Measurements from ENCODE around the gene GIMAP6.
"Not testable (repeated sequence)": the region's sequence is repeated elsewhere in the genome, so short reads cannot be mapped to it uniquely, and the experiment has no call there.

GIMAP6 gene

DNA sequence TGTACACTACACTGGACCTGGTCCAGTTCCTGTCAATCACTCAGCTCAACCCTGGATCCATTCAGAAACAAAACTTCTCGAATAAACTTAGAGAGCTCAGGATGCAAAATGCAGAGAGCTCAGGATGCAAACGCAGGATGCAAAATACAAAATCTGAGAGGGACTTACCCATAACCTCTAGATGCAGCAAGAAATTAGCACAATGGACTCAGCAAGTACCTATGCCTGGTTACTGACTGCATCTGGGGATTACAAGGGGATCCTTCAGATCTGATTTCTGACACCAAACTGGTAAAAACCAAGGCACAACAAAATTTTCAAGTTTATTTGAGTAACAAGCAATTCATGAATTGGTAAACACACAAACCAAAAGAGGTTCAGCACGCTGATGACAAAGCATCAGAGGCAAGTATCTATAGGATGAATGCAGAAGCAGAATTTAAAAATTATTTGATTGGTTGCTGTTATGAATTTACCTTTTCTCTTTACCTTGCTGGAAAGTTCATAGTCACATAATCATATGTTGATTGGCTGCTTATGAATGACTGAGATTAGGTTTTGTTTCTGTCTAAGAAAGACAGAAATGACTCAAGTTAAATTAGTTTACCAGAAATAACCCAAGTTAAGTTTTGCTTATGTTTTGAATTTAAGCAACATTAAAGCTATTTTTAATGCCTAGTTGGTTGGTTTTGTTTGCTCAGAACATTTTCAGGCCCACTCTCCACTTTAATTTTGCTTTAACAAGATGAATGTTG is 11.4 kb downstream of the GIMAP6 start:
- peak overlapping the region; percentile 95 for H3K27ac Mint-ChIP-seq
- peaks cover 7% of the 10 kb centered on the region for H3K9me3 Mint-ChIP-seq
- H3K27me3 Mint-ChIP-seq, result no peaks in the 10 kb centered on the region
- H3K36me3 Mint-ChIP-seq, result peaks cover 16% of the 10 kb centered on the region
- H3K4me1 Mint-ChIP-seq, result peaks cover 64% of the 10 kb centered on the region
- H3K4me3 Mint-ChIP-seq, result peak overlapping the region; percentile 69

GRCh38 chr7:150620061-150620460 is 12.1 kb downstream of the GIMAP6 start:
- Mint-ChIP-seq H3K4me3 (peak overlapping the region; percentile 24), H3K27ac (peak overlapping the region; percentile 95), H3K9me3 (peaks cover 1% of the 10 kb centered on the region), H3K27me3 (no peaks in the 10 kb centered on the region), H3K36me3 (peaks cover 9% of the 10 kb centered on the region), H3K4me1 (peaks cover 64% of the 10 kb centered on the region)

- H3K4me1 Mint-ChIP-seq, result peaks cover 72% of the 10 kb centered on the region
These were observed 16.9 kb downstream of the GIMAP6 start for GRCh38 chr7:150615221-150615755.

GRCh38 chr7:150614426-150614825 is 17.8 kb downstream of the GIMAP6 start:
- H3K4me3 Mint-ChIP-seq, result peak overlapping the region; percentile 60
- peaks cover 15% of the 10 kb centered on the region for H3K36me3 Mint-ChIP-seq
- H3K27me3 Mint-ChIP-seq, H3K9me3 Mint-ChIP-seq: not testable (repeated sequence)
- H3K4me1 Mint-ChIP-seq, result peaks cover 72% of the 10 kb centered on the region
- H3K27ac Mint-ChIP-seq, result peak overlapping the region; percentile 89

More at GRCh38 chr7:150615221-150615755, 16.9 kb downstream of the GIMAP6 start:
- Mint-ChIP-seq H3K36me3 (peaks cover 14% of the 10 kb centered on the region), H3K27ac (peak overlapping the region; percentile 89), H3K4me3 (peak overlapping the region; percentile 60)
- H3K9me3 Mint-ChIP-seq, H3K27me3 Mint-ChIP-seq: not testable (repeated sequence)

DNA sequence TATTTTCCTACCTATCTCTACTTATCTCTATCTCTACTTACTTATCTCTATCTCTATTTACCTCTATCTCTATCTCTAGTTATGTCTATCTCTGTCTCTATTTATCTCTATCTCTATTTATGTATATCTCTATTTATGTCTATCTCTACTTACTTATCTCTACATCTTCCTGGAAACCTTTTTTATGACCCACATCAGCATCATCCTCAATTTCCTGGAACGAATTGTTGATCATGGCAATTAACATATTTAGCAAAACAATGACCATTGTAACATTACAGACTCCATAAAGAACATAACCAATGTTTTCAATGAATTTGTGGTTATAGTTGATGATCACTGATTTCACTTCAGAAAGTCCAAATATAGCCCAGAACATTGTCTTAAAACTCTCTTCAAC is 18.3 kb downstream of the GIMAP6 start:
- Mint-ChIP-seq H3K27ac (peak overlapping the region; percentile 89), H3K27me3 (no peaks in the 10 kb centered on the region), H3K9me3 (peaks cover 5% of the 10 kb centered on the region), H3K4me1 (peaks cover 77% of the 10 kb centered on the region), H3K36me3 (peaks cover 15% of the 10 kb centered on the region), H3K4me3 (no peak overlapping the region)

GRCh38 chr7:150612925-150613324 is 19.3 kb downstream of the GIMAP6 start:
- peaks cover 5% of the 10 kb centered on the region for H3K9me3 Mint-ChIP-seq
- peak overlapping the region; percentile 85 for H3K27ac Mint-ChIP-seq
- H3K4me3 Mint-ChIP-seq, result peak overlapping the region; percentile 8
- H3K36me3 Mint-ChIP-seq, result peaks cover 14% of the 10 kb centered on the region
- no peaks in the 10 kb centered on the region for H3K27me3 Mint-ChIP-seq
- peaks cover 80% of the 10 kb centered on the region for H3K4me1 Mint-ChIP-seq

- H3K27me3 Mint-ChIP-seq, result no peaks in the 10 kb centered on the region
- H3K9me3 Mint-ChIP-seq, result peaks cover 5% of the 10 kb centered on the region
- H3K36me3 Mint-ChIP-seq, result peaks cover 19% of the 10 kb centered on the region
- peak overlapping the region; percentile 91 for H3K27ac Mint-ChIP-seq
- H3K4me3 Mint-ChIP-seq, result peak overlapping the region; percentile 23
- peaks cover 88% of the 10 kb centered on the region for H3K4me1 Mint-ChIP-seq
These were observed 22.0 kb downstream of the GIMAP6 start for GRCh38 chr7:150610233-150610632.

- not testable (repeated sequence) for H3K9me3 Mint-ChIP-seq, H3K27me3 Mint-ChIP-seq
- H3K27ac Mint-ChIP-seq, result peak overlapping the region; percentile 76
- H3K4me3 Mint-ChIP-seq, result peak overlapping the region; percentile 56
- peaks cover 86% of the 10 kb centered on the region for H3K4me1 Mint-ChIP-seq
- peaks cover 33% of the 10 kb centered on the region for H3K36me3 Mint-ChIP-seq
These were observed 28.6 kb downstream of the GIMAP6 start for GRCh38 chr7:150603600-150603999.

DNA sequence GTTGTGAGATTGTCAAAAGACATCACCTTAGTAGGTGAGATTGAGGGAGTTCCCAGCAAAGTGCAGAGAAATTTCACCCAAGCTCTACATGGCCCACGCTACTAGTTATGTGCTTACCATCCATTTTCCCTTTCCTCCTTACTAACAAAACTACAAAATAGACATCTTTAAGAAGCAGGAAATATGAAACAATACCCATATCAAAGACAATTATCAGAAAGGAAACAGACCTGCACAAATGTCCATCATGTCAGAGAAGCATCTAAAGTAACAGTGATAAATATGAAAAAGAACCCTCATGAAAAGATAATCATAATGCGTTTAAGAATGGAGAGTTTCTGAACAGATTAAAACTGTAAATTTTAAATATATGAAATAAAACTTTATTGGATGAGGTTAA is 36.8 kb downstream of the GIMAP6 start:
- Mint-ChIP-seq H3K4me3 (peak overlapping the region; percentile 24), H3K4me1 (peaks cover 73% of the 10 kb centered on the region), H3K36me3 (peaks cover 47% of the 10 kb centered on the region)

DNA sequence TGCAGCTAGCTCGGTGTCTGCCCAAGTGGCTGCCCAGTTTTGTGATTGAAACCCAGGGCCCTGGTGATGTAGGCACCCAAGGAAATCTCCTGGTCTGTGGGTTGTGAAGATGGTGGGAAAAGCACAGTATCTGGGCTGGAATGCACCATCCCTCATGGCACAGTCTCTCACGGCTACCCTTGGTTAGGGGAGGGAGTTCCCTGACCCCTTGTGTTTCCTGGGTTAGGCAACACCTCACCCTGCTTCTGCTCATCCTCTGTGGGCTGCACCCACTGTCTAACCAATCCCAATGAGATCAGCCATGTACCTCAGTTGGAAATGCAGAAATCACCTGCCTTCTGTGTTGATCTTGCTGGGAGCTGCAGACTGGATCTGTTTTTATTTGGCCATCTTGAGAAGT is 37.4 kb downstream of the GIMAP6 start:
- Mint-ChIP-seq H3K27ac (no peak overlapping the region), H3K27me3 (no peaks in the 10 kb centered on the region), H3K4me1 (peaks cover 73% of the 10 kb centered on the region), H3K4me3 (peak overlapping the region; percentile 24), H3K36me3 (peaks cover 41% of the 10 kb centered on the region), H3K9me3 (peaks cover 28% of the 10 kb centered on the region)

More for the DNA sequence above, 36.8 kb downstream of the GIMAP6 start:
- H3K9me3 Mint-ChIP-seq, result peaks cover 28% of the 10 kb centered on the region
- H3K27me3 Mint-ChIP-seq, result no peaks in the 10 kb centered on the region
- peak overlapping the region; percentile 21 for H3K27ac Mint-ChIP-seq

GRCh38 chr7:150587551-150587950 is 44.6 kb downstream of the GIMAP6 start:
- H3K27ac Mint-ChIP-seq, result no peak overlapping the region
- H3K4me1 Mint-ChIP-seq, result peaks cover 66% of the 10 kb centered on the region
- no peak overlapping the region for H3K4me3 Mint-ChIP-seq
- H3K9me3 Mint-ChIP-seq, result peaks cover 19% of the 10 kb centered on the region
- H3K36me3 Mint-ChIP-seq, result peaks cover 29% of the 10 kb centered on the region
- no peaks in the 10 kb centered on the region for H3K27me3 Mint-ChIP-seq

GRCh38 chr7:150586785-150587152 is 45.4 kb downstream of the GIMAP6 start:
- Mint-ChIP-seq H3K9me3 (peaks cover 11% of the 10 kb centered on the region), H3K27ac (peak overlapping the region; percentile 87), H3K36me3 (peaks cover 21% of the 10 kb centered on the region), H3K4me3 (peak overlapping the region; percentile 19), H3K4me1 (peaks cover 64% of the 10 kb centered on the region), H3K27me3 (no peaks in the 10 kb centered on the region)

GRCh38 chr7:150586068-150586784 is 46.0 kb downstream of the GIMAP6 start:
- Mint-ChIP-seq H3K27me3 (no peaks in the 10 kb centered on the region), H3K9me3 (peaks cover 10% of the 10 kb centered on the region), H3K36me3 (peaks cover 16% of the 10 kb centered on the region), H3K4me3 (peak overlapping the region; percentile 34), H3K4me1 (peaks cover 59% of the 10 kb centered on the region), H3K27ac (peak overlapping the region; percentile 87)

DNA sequence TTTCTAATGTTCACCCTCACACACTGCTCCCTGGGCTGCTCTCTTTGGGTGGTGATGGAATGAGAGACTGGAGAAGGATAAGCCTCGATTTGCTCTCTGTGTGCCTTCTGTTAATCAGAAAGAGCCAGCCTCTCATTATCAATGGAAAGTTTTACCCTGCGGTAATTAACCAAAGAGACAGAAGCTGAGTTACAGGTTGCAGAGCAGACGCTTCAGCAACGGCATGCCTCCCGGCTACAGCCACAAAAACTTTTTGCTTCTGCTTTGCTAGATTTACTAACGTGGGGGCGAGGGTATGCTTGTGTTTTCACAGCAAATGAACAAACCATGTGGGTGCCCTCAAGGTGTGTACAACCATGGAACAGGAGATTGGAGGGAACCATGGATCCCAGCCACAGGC is 47.0 kb downstream of the GIMAP6 start:
- H3K36me3 Mint-ChIP-seq, result peaks cover 19% of the 10 kb centered on the region
- H3K4me1 Mint-ChIP-seq, result peaks cover 49% of the 10 kb centered on the region
- peak overlapping the region; percentile 26 for H3K4me3 Mint-ChIP-seq
- H3K27me3 Mint-ChIP-seq, result no peaks in the 10 kb centered on the region
- H3K27ac Mint-ChIP-seq, result peak overlapping the region; percentile 70
- peaks cover 10% of the 10 kb centered on the region for H3K9me3 Mint-ChIP-seq

GRCh38 chr7:150580638-150581394 is 51.4 kb downstream of the GIMAP6 start:
- Mint-ChIP-seq H3K4me3 (no peak overlapping the region), H3K27ac (peak overlapping the region; percentile 46), H3K9me3 (peaks cover 5% of the 10 kb centered on the region), H3K36me3 (peaks cover 28% of the 10 kb centered on the region), H3K27me3 (no peaks in the 10 kb centered on the region), H3K4me1 (peaks cover 41% of the 10 kb centered on the region)

Measured in activated naive CD4-positive, alpha-beta T cell treated with anti-CD3 and anti-CD28 coated beads, Interleukin-2, amount 50 U/mL, for 24 hours (primary cell).